Liver (tissue), 9 donors: Measurements from ENCODE around the gene ATF7. TPM values are rescaled to one million over a fixed set of nuclear protein-coding genes. Genes with fewer than 3 reads are reported as not detected.

ENCODE experiments used
- DNase-seq: peaks from one replicate; pipeline ENCODE4 v3.0.0-alpha.2; 2017; ENCODE audit warnings: low spot score
- H3K27ac ChIP-seq, 2 donors: one replicate each; pipeline ENCODE4 v1.7.0; 2013; ENCODE audit warnings: inconsistent platforms in 2 of 2, low read length in 2 of 2, control low read depth in 1 of 2, low read depth in 1 of 2, mild to moderate bottlenecking in 1 of 2
- H3K27me3 ChIP-seq, 4 donors: one replicate each; pipeline versions ENCODE4 v1.6.1 to v1.7.0; 2013; ENCODE audit warnings: low read length in 3 of 4, inconsistent platforms in 1 of 4, mild to moderate bottlenecking in 1 of 4, moderate library complexity in 1 of 4; ENCODE audit not compliant: control insufficient read depth in 4 of 4, insufficient read depth in 4 of 4
- H3K36me3 ChIP-seq, 4 donors: one replicate each; pipeline versions ENCODE4 v1.6.1 to v1.7.0; 2013; ENCODE audit warnings: low read length in 3 of 4, mild to moderate bottlenecking in 3 of 4, low read depth in 1 of 4, moderate library complexity in 1 of 4; ENCODE audit not compliant: control insufficient read depth in 4 of 4, insufficient read depth in 3 of 4
- H3K4me1 ChIP-seq, 4 donors: one replicate each; pipeline versions ENCODE4 v1.6.1 to v1.7.0; 2013; ENCODE audit warnings: low read length in 3 of 4, mild to moderate bottlenecking in 3 of 4, moderate library complexity in 1 of 4; ENCODE audit not compliant: control insufficient read depth in 4 of 4, insufficient read depth in 4 of 4
- H3K4me3 ChIP-seq, 3 donors: one replicate each; pipeline versions ENCODE4 v1.6.1 to v1.7.0; 2013; ENCODE audit warnings: low read length in 3 of 3, control low read depth in 1 of 3, low read depth in 1 of 3, mild to moderate bottlenecking in 1 of 3
- H3K9ac ChIP-seq, 2 donors: one replicate each; pipeline ENCODE4 v1.7.0; 2013; ENCODE audit warnings: low read length in 2 of 2, mild to moderate bottlenecking in 2 of 2, moderate library complexity in 2 of 2, control low read depth in 1 of 2, low read depth in 1 of 2
- H3K9me3 ChIP-seq, 4 donors: one replicate each; pipeline versions ENCODE4 v1.6.1 to v1.7.0; 2013; ENCODE audit warnings: low read length in 3 of 4; ENCODE audit not compliant: control insufficient read depth in 4 of 4
- ATF3 ChIP-seq: IDR thresholded peaks from 2 replicates; pipeline ENCODE4 v1.6.1; 2016; ENCODE audit warnings: antibody characterized with exemption
- CTCF ChIP-seq: fragments of 150-350 bp; IDR thresholded peaks from 2 replicates; pipeline ENCODE4 v1.5.1; 2017; ENCODE audit warnings: improper control_type of control experiment, low read depth, low read length; ENCODE audit not compliant: missing input control
- EGR1 ChIP-seq, 2 donors: IDR thresholded peaks; 2 replicates each; pipeline ENCODE4 v1.6.1; 2016 to 2018; ENCODE audit warnings: antibody characterized with exemption in 2 of 2, low read depth in 2 of 2
- FOXA1 ChIP-seq: IDR thresholded peaks from 2 replicates; pipeline ENCODE4 v1.6.1; 2016; ENCODE audit warnings: antibody characterized with exemption
- FOXA2 ChIP-seq: IDR thresholded peaks from 2 replicates; pipeline ENCODE4 v1.6.1; 2016; ENCODE audit warnings: antibody characterized with exemption
- GABPA ChIP-seq, 2 donors: IDR thresholded peaks in 1 of 2; conservative IDR thresholded peaks in 1 of 2; 2 replicates each; pipeline ENCODE4 v1.6.1; 2016; ENCODE audit warnings: antibody characterized with exemption in 2 of 2, mild to moderate bottlenecking in 1 of 2, moderate library complexity in 1 of 2
- HNF4A ChIP-seq, 2 donors: conservative IDR thresholded peaks; 2 replicates each; pipeline ENCODE4 v1.6.1; 2016; ENCODE audit warnings: antibody characterized with exemption in 2 of 2, mild to moderate bottlenecking in 2 of 2
- HNF4G ChIP-seq: IDR thresholded peaks from 2 replicates; pipeline ENCODE4 v1.6.1; 2016; ENCODE audit warnings: antibody characterized with exemption
- JUND ChIP-seq, 2 donors: IDR thresholded peaks; 2 replicates each; pipeline ENCODE4 v1.6.1; 2016; ENCODE audit warnings: antibody characterized with exemption in 2 of 2
- MAX ChIP-seq: IDR thresholded peaks from 2 replicates; pipeline ENCODE4 v1.6.1; 2016; ENCODE audit warnings: antibody characterized with exemption
- NR2F2 ChIP-seq: IDR thresholded peaks from 2 replicates; pipeline ENCODE4 v1.6.1; 2016; ENCODE audit warnings: antibody characterized with exemption
- RAD21 ChIP-seq, 2 donors: IDR thresholded peaks; 2 replicates each; pipeline ENCODE4 v1.6.1; 2016; ENCODE audit warnings: antibody characterized with exemption in 2 of 2, mild to moderate bottlenecking in 2 of 2
- REST ChIP-seq: IDR thresholded peaks from 2 replicates; pipeline ENCODE4 v1.6.1; 2016; ENCODE audit warnings: antibody characterized with exemption, mild to moderate bottlenecking
- RXRA ChIP-seq, 2 donors: IDR thresholded peaks; 2 replicates each; pipeline ENCODE4 v1.6.1; 2017 to 2018; ENCODE audit warnings: antibody characterized with exemption in 2 of 2, mild to moderate bottlenecking in 1 of 2
- SP1 ChIP-seq: IDR thresholded peaks from 2 replicates; pipeline ENCODE4 v1.6.1; 2018; ENCODE audit warnings: antibody characterized with exemption, mild to moderate bottlenecking
- TAF1 ChIP-seq: conservative IDR thresholded peaks from 2 replicates; pipeline ENCODE4 v1.6.1; 2016; ENCODE audit warnings: antibody characterized with exemption, mild to moderate bottlenecking
- YY1 ChIP-seq: IDR thresholded peaks from 2 replicates; pipeline ENCODE4 v1.6.1; 2016; ENCODE audit warnings: antibody characterized with exemption, mild to moderate bottlenecking
- WGBS: extraction: QIAGEN DNeasy Blood & Tissue Kit; methylation state at CpG from one replicate; pipeline ENCODE4 v1.1.7; 2013; 5-methylcytosine and 5-hydroxymethylcytosine counted together
- polyA plus RNA-seq, 2 donors: library from polyadenylated mRNA; stranded (reverse) in 1 of 2; unstranded in 1 of 2; fragments of 200-250 nt in 1 of 2; fragments of >200 nt in 1 of 2; fragmentation: Nextera tagmentation in 1 of 2; extraction: Ambion mirVana in 1 of 2; gene quantifications; one replicate each; pipeline versions ENCODE4 v1.2.1 to v1.2.3, GENCODE V29; 2013 to 2015
- total RNA-seq, 2 donors: library from RNA; depleted of rRNA; stranded (reverse); fragments of >200 nt; gene quantifications; one replicate each; pipeline ENCODE4 v1.2.3, GENCODE V29; 2014
- TF ChIP-seq, protein P1 (sequence below): IDR thresholded peaks from 2 replicates; pipeline ENCODE4 v1.6.1; 2016; ENCODE audit warnings: antibody characterized with exemption
- donor health status: healthy.
- donor health status: healthy.
- donor health status: healthy.
- donor health status: healthy.
- donor health status: healthy.

The ATF7 gene
- total and polyA plus RNA-seq, 4 donors = 5.3 to 14.5 (median 9.9) TPM

- no peaks in the 10 kb centered on the region for H3K27me3 ChIP-seq
- H3K9me3 ChIP-seq = no peaks in the 10 kb centered on the region
- H3K4me1 ChIP-seq = peaks cover 3 to 40% (median 31%) of the 10 kb centered on the region in 4 donors
- 16% methylated on average over 3 of the region's 3 CpGs for WGBS
- DNase-seq = no peak
- H3K9ac ChIP-seq = peak overlapping the region; percentile 96 to 98
- peak overlapping the region; percentile 88 to 94 for H3K27ac ChIP-seq
- no peak for TF ChIP-seq TAF1
- no peak for TF ChIP-seq ATF3
- no peak for TF ChIP-seq REST
- no peak for TF ChIP-seq JUND (IDR thresholded peaks at IDR 0.05)
- no peak for TF ChIP-seq RXRA (IDR thresholded peaks at IDR 0.05)
- no peak for TF ChIP-seq MAX
- TF ChIP-seq, protein P1, sequence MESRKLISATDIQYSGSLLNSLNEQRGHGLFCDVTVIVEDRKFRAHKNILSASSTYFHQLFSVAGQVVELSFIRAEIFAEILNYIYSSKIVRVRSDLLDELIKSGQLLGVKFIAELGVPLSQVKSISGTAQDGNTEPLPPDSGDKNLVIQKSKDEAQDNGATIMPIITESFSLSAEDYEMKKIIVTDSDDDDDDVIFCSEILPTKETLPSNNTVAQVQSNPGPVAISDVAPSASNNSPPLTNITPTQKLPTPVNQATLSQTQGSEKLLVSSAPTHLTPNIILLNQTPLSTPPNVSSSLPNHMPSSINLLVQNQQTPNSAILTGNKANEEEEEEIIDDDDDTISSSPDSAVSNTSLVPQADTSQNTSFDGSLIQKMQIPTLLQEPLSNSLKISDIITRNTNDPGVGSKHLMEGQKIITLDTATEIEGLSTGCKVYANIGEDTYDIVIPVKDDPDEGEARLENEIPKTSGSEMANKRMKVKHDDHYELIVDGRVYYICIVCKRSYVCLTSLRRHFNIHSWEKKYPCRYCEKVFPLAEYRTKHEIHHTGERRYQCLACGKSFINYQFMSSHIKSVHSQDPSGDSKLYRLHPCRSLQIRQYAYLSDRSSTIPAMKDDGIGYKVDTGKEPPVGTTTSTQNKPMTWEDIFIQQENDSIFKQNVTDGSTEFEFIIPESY = no peak
- no peak for TF ChIP-seq EGR1 (IDR thresholded peaks at IDR 0.05; ENCODE audit: low read depth in 2 of 2)
- TF ChIP-seq HNF4A (conservative IDR thresholded peaks at IDR 0.05) = no peak
- TF ChIP-seq NR2F2 = no peak
- no peak for TF ChIP-seq GABPA (IDR thresholded peaks at IDR 0.05 in 1 of 2, conservative IDR thresholded peaks at IDR 0.05 in 1 of 2)
- TF ChIP-seq CTCF = no peak
- TF ChIP-seq FOXA2 = no peak
- TF ChIP-seq RAD21 (IDR thresholded peaks at IDR 0.05) = no peak
- no peak for TF ChIP-seq YY1
- TF ChIP-seq SP1 = no peak
- no peak for TF ChIP-seq FOXA1
- no peak for TF ChIP-seq HNF4G
- H3K36me3 ChIP-seq = no peaks in the 10 kb centered on the region
- H3K4me3 ChIP-seq = peak overlapping the region; percentile 64 to 97 (median 90)
Observed at GRCh38 chr12:53624458-53624857, 1.7 kb downstream of the ATF7 start.
